ENCODE results near the gene REG3G.

DNA sequence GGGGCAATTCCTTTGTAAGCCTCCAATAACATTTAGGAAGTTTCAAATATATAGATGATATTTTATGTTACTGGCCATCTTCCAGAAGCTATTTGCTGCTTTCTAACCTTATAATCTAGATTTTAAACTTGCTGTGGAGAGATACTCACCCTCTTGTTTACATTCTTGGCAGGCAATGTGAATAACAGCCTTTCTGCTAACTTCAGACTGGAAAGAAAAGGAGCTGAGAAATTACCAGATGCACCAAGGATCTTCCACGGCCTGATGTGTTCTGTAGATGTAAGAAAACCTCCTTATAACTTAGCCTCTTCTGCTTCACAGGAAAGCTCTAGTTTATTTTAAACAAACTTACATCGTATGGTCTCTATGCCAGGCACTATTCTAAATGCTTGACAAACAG is 45.6 kb downstream of the REG3G start:
- TF ChIP-seq POLR2AphosphoS5 (IDR thresholded peaks at IDR 0.05): no peak
- TF ChIP-seq, protein P1, sequence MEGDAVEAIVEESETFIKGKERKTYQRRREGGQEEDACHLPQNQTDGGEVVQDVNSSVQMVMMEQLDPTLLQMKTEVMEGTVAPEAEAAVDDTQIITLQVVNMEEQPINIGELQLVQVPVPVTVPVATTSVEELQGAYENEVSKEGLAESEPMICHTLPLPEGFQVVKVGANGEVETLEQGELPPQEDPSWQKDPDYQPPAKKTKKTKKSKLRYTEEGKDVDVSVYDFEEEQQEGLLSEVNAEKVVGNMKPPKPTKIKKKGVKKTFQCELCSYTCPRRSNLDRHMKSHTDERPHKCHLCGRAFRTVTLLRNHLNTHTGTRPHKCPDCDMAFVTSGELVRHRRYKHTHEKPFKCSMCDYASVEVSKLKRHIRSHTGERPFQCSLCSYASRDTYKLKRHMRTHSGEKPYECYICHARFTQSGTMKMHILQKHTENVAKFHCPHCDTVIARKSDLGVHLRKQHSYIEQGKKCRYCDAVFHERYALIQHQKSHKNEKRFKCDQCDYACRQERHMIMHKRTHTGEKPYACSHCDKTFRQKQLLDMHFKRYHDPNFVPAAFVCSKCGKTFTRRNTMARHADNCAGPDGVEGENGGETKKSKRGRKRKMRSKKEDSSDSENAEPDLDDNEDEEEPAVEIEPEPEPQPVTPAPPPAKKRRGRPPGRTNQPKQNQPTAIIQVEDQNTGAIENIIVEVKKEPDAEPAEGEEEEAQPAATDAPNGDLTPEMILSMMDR (IDR thresholded peaks at IDR 0.05): no peak
